GM12878 (cell line): Measurements from ENCODE around the gene RPS19BP1. TPM values are rescaled to one million over a fixed set of nuclear protein-coding genes. Genes with fewer than 3 reads are reported as not detected.

Experiments used
- ATAC-seq: fragments of 200-7000 bp; cut with Tn5 transposase; 3 replicates; pipeline ENCODE4 v1.9.1; 2020; ENCODE audit warnings: mild to moderate bottlenecking, moderate library complexity
- BruUV-seq: library from RNA; stranded (reverse); fragments of 400-500 nt; replicated peaks from 2 replicates; lab custom pipeline; 2021; lab: Mats Ljungman, UMichigan
- CTCF ChIA-PET: fragments of 300-600 bp; sonication (Branson Sonifier 250); formaldehyde crosslinking; extraction: SDS; loops from one replicate; lab custom pipeline; 2021; ENCODE audit warnings: inconsistent platforms; lab: Yijun Ruan, JAX
- POLR2A ChIA-PET: fragments of 350-600 bp; formaldehyde crosslinking; extraction: SDS; loops from one replicate; lab custom pipeline; 2021; ENCODE audit warnings: inconsistent platforms; lab: Charles Lee
- RAD21 ChIA-PET: fragments of 300-600 bp; sonication (Branson Sonifier 250); formaldehyde crosslinking; loops from one replicate; lab custom pipeline; 2023; ENCODE audit warnings: antibody characterized with exemption; ENCODE audit not compliant: unreplicated experiment; lab: Charles Lee
- SMC1A ChIA-PET: fragments of 300-600 bp; sonication (Branson Sonifier 250); formaldehyde crosslinking; loops from one replicate; lab custom pipeline; 2023; ENCODE audit not compliant: unreplicated experiment, uncharacterized antibody; lab: Charles Lee
- DNase-seq: peaks from one replicate; pipeline ENCODE4 v3.0.0-alpha.2; 2011; ENCODE audit warnings: low read depth, low spot score
- FAIRE-seq: peaks from 3 replicates; lab custom pipeline; 2011; peaks lifted over from hg19 to GRCh38; lab: Jason Lieb, UNC
- H2AFZ ChIP-seq: 2 replicates; pipeline ENCODE4 v1.6.0; 2011; ENCODE audit warnings: low read depth, low read length, control low read depth; ENCODE audit not compliant: control insufficient read depth
- H3K27ac ChIP-seq: 2 replicates; pipeline ENCODE4 v1.5.1; 2011; ENCODE audit warnings: control low read depth; ENCODE audit not compliant: control insufficient read depth, insufficient read depth
- H3K27me3 ChIP-seq, 2 experiments: replicated peaks in 1 of 2; 2 replicates each; pipeline versions ENCODE4 v1.6.0 to v1.6.1; 2011; ENCODE audit warnings: low read length in 1 of 2; ENCODE audit not compliant: control insufficient read depth in 2 of 2, insufficient read depth in 2 of 2
- H3K36me3 ChIP-seq, 2 experiments: 2 replicates each; pipeline ENCODE4 v1.5.1; 2011; ENCODE audit warnings: low read length in 1 of 2; ENCODE audit not compliant: control insufficient read depth in 2 of 2, insufficient read depth in 2 of 2
- H3K4me1 ChIP-seq: 2 replicates; pipeline ENCODE4 v1.6.1; 2011; ENCODE audit warnings: mild to moderate bottlenecking, low read length, moderate library complexity, mixed read lengths; ENCODE audit not compliant: control insufficient read depth, insufficient read depth
- H3K4me2 ChIP-seq: 2 replicates; pipeline ENCODE4 v1.6.0; 2011; ENCODE audit warnings: control low read depth; ENCODE audit not compliant: control insufficient read depth, insufficient read depth
- H3K4me3 ChIP-seq: fragments of 200-600 bp; sonication (generic); 2 replicates; pipeline ENCODE4 v1.5.1; 2016
- H3K79me2 ChIP-seq: 2 replicates; pipeline ENCODE4 v1.6.0; 2011; ENCODE audit warnings: low read length; ENCODE audit not compliant: control insufficient read depth, insufficient read depth
- H3K9ac ChIP-seq: 2 replicates; pipeline ENCODE4 v1.8.0; 2011; ENCODE audit warnings: low read length, control low read depth, mixed read lengths; ENCODE audit not compliant: control insufficient read depth, insufficient read depth
- H3K9me3 ChIP-seq: replicated peaks from 3 replicates; pipeline ENCODE4 v1.5.1; 2011; ENCODE audit warnings: mild to moderate bottlenecking, low read length; ENCODE audit not compliant: control insufficient read depth, insufficient read depth
- H4K20me1 ChIP-seq: 2 replicates; pipeline ENCODE4 v1.6.0; 2011; ENCODE audit not compliant: control insufficient read depth, insufficient read depth
- CHD4 ChIP-seq: fragments of 200-600 bp; sonication (generic); IDR thresholded peaks from 2 replicates; pipeline ENCODE4 v1.6.1; 2016; ENCODE audit warnings: mild to moderate bottlenecking
- CTCF ChIP-seq, 3 experiments: IDR thresholded peaks in 2 of 3; conservative IDR thresholded peaks in 1 of 3; 2 replicates each; pipeline ENCODE4 v1.5.1; 2011; ENCODE audit warnings: low read depth in 3 of 3, low read length in 3 of 3, mild to moderate bottlenecking in 3 of 3, control low read depth in 2 of 3, moderate library complexity in 2 of 3, inconsistent platforms in 1 of 3, mixed read lengths in 1 of 3; ENCODE audit not compliant: control insufficient read depth in 2 of 3, insufficient read depth in 1 of 3; ENCODE audit errors: extremely low read depth in 1 of 3
- EZH2 ChIP-seq: IDR thresholded peaks from 2 replicates; pipeline ENCODE4 v1.6.1; 2012; ENCODE audit warnings: low read depth, mild to moderate bottlenecking, control low read depth, inconsistent platforms, low read length, borderline replicate concordance; ENCODE audit not compliant: control insufficient read depth
- KAT2A ChIP-seq: conservative IDR thresholded peaks from 2 replicates; pipeline ENCODE4 v1.6.1; 2011; ENCODE audit warnings: low read depth, low read length; ENCODE audit not compliant: control insufficient read depth
- MXI1 ChIP-seq: fragments of 150-350 bp; IDR thresholded peaks from 2 replicates; pipeline ENCODE4 v1.6.1; 2011; ENCODE audit warnings: low read depth, mild to moderate bottlenecking, inconsistent platforms, low read length, improper control_type of control experiment
- NR2C2 ChIP-seq: IDR thresholded peaks from 2 replicates; pipeline ENCODE4 v1.6.1; 2011; ENCODE audit warnings: borderline replicate concordance, low read depth; ENCODE audit not compliant: control insufficient read depth, insufficient read length
- PKNOX1 ChIP-seq: fragments of 450-650 bp; IDR thresholded peaks from 2 replicates; pipeline ENCODE4 v1.6.1; 2016; ENCODE audit warnings: mild to moderate bottlenecking
- POLR2AphosphoS5 ChIP-seq: IDR thresholded peaks from 2 replicates; pipeline ENCODE4 v1.6.1; 2011; ENCODE audit warnings: mild to moderate bottlenecking, low read length, inconsistent platforms
- RAD21 ChIP-seq: IDR thresholded peaks from 2 replicates; pipeline ENCODE4 v1.6.1; 2011; ENCODE audit warnings: mild to moderate bottlenecking, low read depth, low read length, moderate library complexity; ENCODE audit not compliant: insufficient read depth
- RFX5 ChIP-seq: IDR thresholded peaks from 2 replicates; pipeline ENCODE4 v1.6.1; 2011; ENCODE audit warnings: low read depth, low read length, improper control_type of control experiment
- SRF ChIP-seq, 2 experiments: IDR thresholded peaks; 2 replicates each; pipeline ENCODE4 v1.6.1; 2011; ENCODE audit warnings: low read depth in 2 of 2, low read length in 2 of 2, mild to moderate bottlenecking in 1 of 2, moderate library complexity in 1 of 2
- STAT1 ChIP-seq: fragments of 450-650 bp; conservative IDR thresholded peaks from 2 replicates; pipeline ENCODE4 v1.6.1; 2014; ENCODE audit warnings: antibody characterized with exemption, mild to moderate bottlenecking
- WRNIP1 ChIP-seq: IDR thresholded peaks from 2 replicates; pipeline ENCODE4 v1.6.1; 2011; ENCODE audit warnings: low read depth, low read length, improper control_type of control experiment, borderline replicate concordance
- ZNF384 ChIP-seq: IDR thresholded peaks from 2 replicates; pipeline ENCODE4 v1.6.1; 2012; ENCODE audit warnings: low read depth, mild to moderate bottlenecking, low read length, improper control_type of control experiment, borderline replicate concordance
- ZNF687 ChIP-seq: fragments of 450-650 bp; IDR thresholded peaks from 2 replicates; pipeline ENCODE4 v1.6.1; 2017; ENCODE audit warnings: mild to moderate bottlenecking, moderate library complexity
- WGBS: methylation state at CpG from one replicate; pipeline ENCODE4 v1.1.6; 2016; ENCODE audit warnings: low lambda C conversion rate; ENCODE audit not compliant: insufficient replicate concordance, insufficient coverage; ENCODE audit errors: missing lambda C conversion rate; 5-methylcytosine and 5-hydroxymethylcytosine counted together
- in situ Hi-C: fragments of 300-500 bp; cut with MboI; formaldehyde crosslinking; loops from 9 replicates; pipeline ENCODE4 v1.14.3; 2018; ENCODE audit warnings: mixed read lengths
- intact Hi-C: fragments of 100-400 bp; cut with micrococcal nuclease; formaldehyde crosslinking; loops from one replicate; pipeline ENCODE4 v1.14.2; 2022; ENCODE audit not compliant: unreplicated experiment
- polyA plus RNA-seq, 11 experiments: library from polyadenylated mRNA; depleted of rRNA in 4 of 11; unstranded in 6 of 11; stranded (reverse) in 5 of 11; fragments of >200 nt; fragmentation: Nextera tagmentation in 4 of 11; fragmentation: Illumina TruSeq in 1 of 11; extraction: Ambion mirVana in 4 of 11; extraction: Trizol in 1 of 11; gene quantifications; 1 replicate in 1 of 11; 2 replicates in 10 of 11; pipeline versions ENCODE4 v1.2.1 to v1.2.3, GENCODE V29; 2011 to 2016; ENCODE audit warnings: inconsistent platforms in 2 of 11, missing spikeins in 2 of 11, low read depth in 1 of 11
- total RNA-seq, 4 experiments: library from RNA; depleted of rRNA in 3 of 4; stranded (reverse); fragments of >200 nt in 3 of 4; fragmentation: Illumina TruSeq in 1 of 4; extraction: Trizol in 1 of 4; gene quantifications; 2 replicates each; pipeline versions ENCODE4 v1.2.1 to v1.2.3, GENCODE V29; 2013 to 2021

RPS19BP1 gene
- total and polyA plus RNA-seq, 10 of the 15 experiments (the other 5 are each of a cell fraction or from before 2014, with no cell fraction given) = 2.7 to 206 (median 78.6) TPM

- no peak overlapping the region for H3K4me2 ChIP-seq
- SMC1A ChIA-PET = interaction anchor here (0.6 to 2.2 kb wide), 17 partner anchors 9 to 203 kb away, joined by 3 to 10 read pairs (median 4); partner anchors contain the start of genes MIEF1 and TAB1
- no peak for FAIRE-seq
- ATAC-seq = peak; percentile 59
- H3K4me3 ChIP-seq = no peak overlapping the region
- CTCF ChIA-PET = interaction anchor here (0.6 to 8.0 kb wide), 28 partner anchors 9 to 365 kb away, joined by 3 to 75 read pairs (median 6); partner anchors contain the start of genes MIEF1, RPL3, RPS19BP1 and TAB1
- H3K36me3 ChIP-seq = peaks cover 31 to 39% of the 10 kb centered on the region in 2 experiments; a peak in 3 of 4 replicates
- H3K79me2 ChIP-seq = peaks cover 20% of the 10 kb centered on the region
- in situ Hi-C loops (loop anchor here (25.0 kb wide), 1 partner anchor 352 kb away; the partner anchor contains the start of gene CBX7), intact Hi-C loops (loop anchor here (1.0 kb wide), 1 partner anchor 171 kb away; no protein-coding TSS in a partner anchor)
- 19% methylated on average over 8 of the region's 8 CpGs for WGBS
- DNase-seq = no peak
- peaks cover 16% of the 10 kb centered on the region for H3K4me1 ChIP-seq
- H4K20me1 ChIP-seq = peaks cover 4% of the 10 kb centered on the region; the same call in 1 of the 2 replicates
- H3K9ac ChIP-seq = no peak overlapping the region
- no peak overlapping the region for H2AFZ ChIP-seq
- POLR2A ChIA-PET = interaction anchor here (0.9 to 1.4 kb wide), 3 partner anchors 10 to 17 kb away, joined by 3 to 5 read pairs (median 3); no protein-coding TSS in a partner anchor
- no peaks in the 10 kb centered on the region for H3K9me3 ChIP-seq
- BruUV-seq = TSS peak; percentile 11
- H3K27ac ChIP-seq = no peak overlapping the region
- RAD21 ChIA-PET = interaction anchor here (0.5 to 1.6 kb wide), 10 partner anchors 15 to 183 kb away, joined by 3 to 5 read pairs (median 4); no protein-coding TSS in a partner anchor
- H3K27me3 ChIP-seq = no peaks in the 10 kb centered on the region
- TF ChIP-seq RFX5 (no peak), POLR2AphosphoS5 (no peak), RAD21 (peak; percentile 51), ZNF687 (no peak), ZNF384 (no peak), CTCF (IDR thresholded peaks at IDR 0.05 in 2 of 3, conservative IDR thresholded peaks at IDR 0.05 in 1 of 3; ENCODE audit: control insufficient read depth in 2 of 3, extremely low read depth in 1 of 3, insufficient read depth in 1 of 3, low read depth in 3 of 3, low read length in 3 of 3) (peak; percentile 66 to 74 (median 70)), PKNOX1 (no peak), CHD4 (no peak), NR2C2 (no peak), MXI1 (no peak), EZH2 (no peak), KAT2A (no peak), WRNIP1 (no peak), STAT1 (no peak), SRF (IDR thresholded peaks at IDR 0.05; ENCODE audit: low read depth in 2 of 2, low read length in 2 of 2) (no peak)
These were observed 18.1 kb downstream of the RPS19BP1 start for GRCh38 chr22:39514373-39514973.
